PC-9 (cell line): Measurements from ENCODE around the gene FBXL14.

ENCODE experiments used
- EZH2 ChIP-seq: fragments of 200-600 bp; sonication (generic); IDR thresholded peaks from 2 replicates; pipeline ENCODE4 v1.8.0; 2017; ENCODE audit warnings: antibody characterized with exemption, low read depth
- TF ChIP-seq, protein P1 (sequence below): fragments of 200-600 bp; sonication (generic); conservative IDR thresholded peaks from 2 replicates; pipeline ENCODE4 v1.6.1; 2017; ENCODE audit warnings: mixed run types, antibody characterized with exemption, mild to moderate bottlenecking, moderate library complexity

DNA sequence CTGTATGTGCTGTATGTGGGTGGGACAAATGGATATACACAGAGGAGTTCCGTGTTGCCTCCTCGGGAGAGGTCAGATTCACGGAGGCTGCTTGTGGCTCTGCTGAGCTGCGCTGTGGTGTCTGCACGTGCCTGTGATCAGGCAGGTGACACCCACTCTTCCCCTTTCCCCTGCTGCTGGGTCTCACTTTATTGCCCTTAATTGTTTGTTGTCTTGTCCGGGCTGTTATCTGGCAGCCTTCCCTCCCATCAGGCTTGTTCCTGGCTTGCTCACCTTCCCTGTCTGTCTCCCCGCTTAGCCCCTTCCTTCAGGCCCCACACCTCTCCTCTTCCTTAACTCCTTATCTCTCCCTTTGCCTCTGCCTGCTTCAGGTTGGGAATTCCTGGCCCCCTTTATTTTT is 48.1 kb upstream of the FBXL14 start:
- TF ChIP-seq, protein P1, sequence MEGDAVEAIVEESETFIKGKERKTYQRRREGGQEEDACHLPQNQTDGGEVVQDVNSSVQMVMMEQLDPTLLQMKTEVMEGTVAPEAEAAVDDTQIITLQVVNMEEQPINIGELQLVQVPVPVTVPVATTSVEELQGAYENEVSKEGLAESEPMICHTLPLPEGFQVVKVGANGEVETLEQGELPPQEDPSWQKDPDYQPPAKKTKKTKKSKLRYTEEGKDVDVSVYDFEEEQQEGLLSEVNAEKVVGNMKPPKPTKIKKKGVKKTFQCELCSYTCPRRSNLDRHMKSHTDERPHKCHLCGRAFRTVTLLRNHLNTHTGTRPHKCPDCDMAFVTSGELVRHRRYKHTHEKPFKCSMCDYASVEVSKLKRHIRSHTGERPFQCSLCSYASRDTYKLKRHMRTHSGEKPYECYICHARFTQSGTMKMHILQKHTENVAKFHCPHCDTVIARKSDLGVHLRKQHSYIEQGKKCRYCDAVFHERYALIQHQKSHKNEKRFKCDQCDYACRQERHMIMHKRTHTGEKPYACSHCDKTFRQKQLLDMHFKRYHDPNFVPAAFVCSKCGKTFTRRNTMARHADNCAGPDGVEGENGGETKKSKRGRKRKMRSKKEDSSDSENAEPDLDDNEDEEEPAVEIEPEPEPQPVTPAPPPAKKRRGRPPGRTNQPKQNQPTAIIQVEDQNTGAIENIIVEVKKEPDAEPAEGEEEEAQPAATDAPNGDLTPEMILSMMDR, result no peak
- no peak for TF ChIP-seq EZH2
